Neural progenitor cell (in vitro differentiated cells): Measurements from ENCODE around the gene LIPC. TPM values are rescaled to one million over a fixed set of nuclear protein-coding genes. Genes with fewer than 3 reads are reported as not detected.

ENCODE experiments used
- DNase-seq: peaks from one replicate; pipeline ENCODE4 v3.0.0-alpha.2; 2016; ENCODE audit warnings: low spot score
- H2AFZ ChIP-seq: fragments of 200-600 bp; sonication (generic); replicated peaks from 2 replicates; pipeline ENCODE4 v1.6.1; 2016; ENCODE audit warnings: antibody characterized with exemption
- H3F3A ChIP-seq: fragments of 200-600 bp; sonication (generic); 2 replicates; pipeline ENCODE4 v1.6.1; 2016; ENCODE audit warnings: antibody characterized with exemption, low read depth
- H3K27ac ChIP-seq: fragments of 200-600 bp; sonication (generic); 2 replicates; pipeline ENCODE4 v1.5.1; 2016; ENCODE audit warnings: mild to moderate bottlenecking
- H3K27me3 ChIP-seq: fragments of 200-600 bp; sonication (generic); 2 replicates; pipeline ENCODE4 v1.6.1; 2016; ENCODE audit warnings: mild to moderate bottlenecking, moderate library complexity
- H3K36me3 ChIP-seq: fragments of 200-600 bp; sonication (generic); 2 replicates; pipeline ENCODE4 v1.5.1; 2016
- H3K4me1 ChIP-seq: fragments of 200-600 bp; sonication (generic); 2 replicates; pipeline ENCODE4 v1.6.1; 2016; ENCODE audit warnings: mixed run types
- H3K4me2 ChIP-seq: fragments of 200-600 bp; sonication (generic); 2 replicates; pipeline ENCODE4 v1.6.1; 2016
- H3K4me3 ChIP-seq: fragments of 200-600 bp; sonication (generic); 2 replicates; pipeline ENCODE4 v1.5.1; 2016
- H3K79me2 ChIP-seq: fragments of 200-600 bp; sonication (generic); 2 replicates; pipeline ENCODE4 v1.6.1; 2016; ENCODE audit warnings: low read depth
- H3K9ac ChIP-seq: fragments of 200-600 bp; sonication (generic); 2 replicates; pipeline ENCODE4 v1.6.1; 2016
- H3K9me3 ChIP-seq: fragments of 200-600 bp; sonication (generic); 2 replicates; pipeline ENCODE4 v1.5.1; 2016; ENCODE audit warnings: low read depth
- H4K20me1 ChIP-seq: fragments of 200-600 bp; sonication (generic); 2 replicates; pipeline ENCODE4 v1.6.1; 2016; ENCODE audit warnings: low read depth
- H3K27ac Mint-ChIP-seq: 3 replicates; pipeline ENCODE4 v1.8.0; 2021; ENCODE audit warnings: mixed read lengths
- H3K27me3 Mint-ChIP-seq: 2 replicates; pipeline ENCODE4 v1.8.0; 2022; ENCODE audit warnings: low read depth, mild to moderate bottlenecking, inconsistent platforms, moderate library complexity, mixed read lengths; ENCODE audit not compliant: insufficient read depth
- H3K36me3 Mint-ChIP-seq: 3 replicates; pipeline ENCODE4 v1.8.0; 2021; ENCODE audit warnings: mixed read lengths
- H3K4me1 Mint-ChIP-seq: 3 replicates; pipeline ENCODE4 v1.8.0; 2021; ENCODE audit warnings: mixed read lengths
- H3K4me3 Mint-ChIP-seq: 3 replicates; pipeline ENCODE4 v1.8.0; 2021; ENCODE audit warnings: mild to moderate bottlenecking, moderate library complexity, mixed read lengths
- H3K9me3 Mint-ChIP-seq: 3 replicates; pipeline ENCODE4 v1.8.0; 2020; ENCODE audit warnings: mixed read lengths
- EZH2 ChIP-seq: fragments of 200-600 bp; sonication (generic); IDR thresholded peaks from 2 replicates; pipeline ENCODE4 v1.6.1; 2017; ENCODE audit warnings: antibody characterized with exemption, mild to moderate bottlenecking, moderate library complexity
- EZH2phosphoT487 ChIP-seq: fragments of 200-600 bp; sonication (generic); IDR thresholded peaks from 2 replicates; pipeline ENCODE4 v1.6.1; 2017; ENCODE audit warnings: antibody characterized with exemption
- total RNA-seq: library from RNA; depleted of rRNA; stranded (reverse); fragments of >200 nt; gene quantifications from 2 replicates; pipeline ENCODE4 v1.2.3, GENCODE V29; 2015; ENCODE audit warnings: low replicate concordance
- TF ChIP-seq, protein P1 (sequence below): fragments of 200-600 bp; sonication (generic); IDR thresholded peaks from 2 replicates; pipeline ENCODE4 v1.5.1; 2017; ENCODE audit warnings: antibody characterized with exemption, mild to moderate bottlenecking

LIPC gene
- total RNA-seq, 1 donor from 2014 or later, result not detected

- Mint-ChIP-seq H3K27me3 (peaks cover 7% of the 10 kb centered on the region), H3K27ac (no peak overlapping the region), H3K4me1 (peaks cover 41% of the 10 kb centered on the region), H3K9me3 (peaks cover 5% of the 10 kb centered on the region), H3K4me3 (no peak overlapping the region), H3K36me3 (no peaks in the 10 kb centered on the region)
- no peak overlapping the region for H3K4me2 ChIP-seq
- TF ChIP-seq EZH2phosphoT487 (no peak), EZH2 (no peak)
- TF ChIP-seq, protein P1, sequence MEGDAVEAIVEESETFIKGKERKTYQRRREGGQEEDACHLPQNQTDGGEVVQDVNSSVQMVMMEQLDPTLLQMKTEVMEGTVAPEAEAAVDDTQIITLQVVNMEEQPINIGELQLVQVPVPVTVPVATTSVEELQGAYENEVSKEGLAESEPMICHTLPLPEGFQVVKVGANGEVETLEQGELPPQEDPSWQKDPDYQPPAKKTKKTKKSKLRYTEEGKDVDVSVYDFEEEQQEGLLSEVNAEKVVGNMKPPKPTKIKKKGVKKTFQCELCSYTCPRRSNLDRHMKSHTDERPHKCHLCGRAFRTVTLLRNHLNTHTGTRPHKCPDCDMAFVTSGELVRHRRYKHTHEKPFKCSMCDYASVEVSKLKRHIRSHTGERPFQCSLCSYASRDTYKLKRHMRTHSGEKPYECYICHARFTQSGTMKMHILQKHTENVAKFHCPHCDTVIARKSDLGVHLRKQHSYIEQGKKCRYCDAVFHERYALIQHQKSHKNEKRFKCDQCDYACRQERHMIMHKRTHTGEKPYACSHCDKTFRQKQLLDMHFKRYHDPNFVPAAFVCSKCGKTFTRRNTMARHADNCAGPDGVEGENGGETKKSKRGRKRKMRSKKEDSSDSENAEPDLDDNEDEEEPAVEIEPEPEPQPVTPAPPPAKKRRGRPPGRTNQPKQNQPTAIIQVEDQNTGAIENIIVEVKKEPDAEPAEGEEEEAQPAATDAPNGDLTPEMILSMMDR, result no peak
- H3K9me3 ChIP-seq, result no peaks in the 10 kb centered on the region
- no peaks in the 10 kb centered on the region for H3K27me3 ChIP-seq
- H2AFZ ChIP-seq, result no peak overlapping the region
- no peak overlapping the region for H3K27ac ChIP-seq
- no peaks in the 10 kb centered on the region for H3K79me2 ChIP-seq
- no peak overlapping the region for H3K4me3 ChIP-seq
- no peaks in the 10 kb centered on the region for H3K36me3 ChIP-seq
- no peaks in the 10 kb centered on the region for H4K20me1 ChIP-seq
- DNase-seq, result no peak
- H3K9ac ChIP-seq, result no peak overlapping the region
- H3K4me1 ChIP-seq, result peaks cover 7% of the 10 kb centered on the region
- no peaks in the 10 kb centered on the region for H3F3A ChIP-seq
Observed at GRCh38 chr15:58515807-58516206, 84.0 kb downstream of the LIPC start.

DNA sequence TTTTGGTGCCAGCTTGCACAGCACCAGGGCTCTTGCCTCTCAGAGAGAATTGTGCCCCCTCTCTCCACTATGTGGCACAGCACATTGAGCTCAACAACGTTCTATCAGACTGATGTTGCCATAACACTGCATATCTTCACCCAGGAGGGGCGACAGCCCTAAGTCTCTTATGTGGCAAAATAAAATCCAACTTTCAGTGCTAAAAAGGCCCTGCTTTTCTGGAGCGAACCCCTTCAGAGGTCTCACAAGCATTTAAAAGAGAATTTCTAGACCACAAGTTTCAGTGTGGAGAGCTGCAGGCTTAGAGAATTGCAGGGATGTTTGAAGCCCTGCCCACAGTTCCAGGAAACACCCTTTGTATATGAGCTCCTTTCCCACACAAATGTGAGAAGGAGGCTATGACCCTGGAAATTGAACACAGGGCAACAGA lies 85.5 kb downstream of the LIPC start:
- Mint-ChIP-seq H3K27ac (peak overlapping the region; percentile 62), H3K9me3 (peaks cover 5% of the 10 kb centered on the region), H3K36me3 (no peaks in the 10 kb centered on the region), H3K4me1 (peaks cover 55% of the 10 kb centered on the region), H3K27me3 (peaks cover 7% of the 10 kb centered on the region), H3K4me3 (no peak overlapping the region)
- H3K9ac ChIP-seq, result no peak overlapping the region
- TF ChIP-seq, protein P1, result peak; percentile 8
- TF ChIP-seq EZH2 (no peak), EZH2phosphoT487 (no peak)
- no peaks in the 10 kb centered on the region for H3K79me2 ChIP-seq
- H3K4me1 ChIP-seq, result peaks cover 14% of the 10 kb centered on the region
- H3K4me3 ChIP-seq, result no peak overlapping the region
- H3K36me3 ChIP-seq, result no peaks in the 10 kb centered on the region
- no peaks in the 10 kb centered on the region for H3K27me3 ChIP-seq
- no peak for DNase-seq
- H3K4me2 ChIP-seq, result no peak overlapping the region
- H3K9me3 ChIP-seq, result no peaks in the 10 kb centered on the region
- H3K27ac ChIP-seq, result no peak overlapping the region
- H4K20me1 ChIP-seq, result no peaks in the 10 kb centered on the region
- H2AFZ ChIP-seq, result no peak overlapping the region
- H3F3A ChIP-seq, result no peaks in the 10 kb centered on the region

- no peak for DNase-seq
- Histone ChIP-seq H3K4me2 (no peak overlapping the region), H3K27me3 (no peaks in the 10 kb centered on the region), H3K4me1 (peaks cover 14% of the 10 kb centered on the region), H3K79me2 (no peaks in the 10 kb centered on the region), H3K27ac (no peak overlapping the region), H3K36me3 (no peaks in the 10 kb centered on the region), H4K20me1 (no peaks in the 10 kb centered on the region), H3K9me3 (no peaks in the 10 kb centered on the region), H2AFZ (no peak overlapping the region), H3K9ac (no peak overlapping the region), H3K4me3 (no peak overlapping the region), H3F3A (no peaks in the 10 kb centered on the region)
- Mint-ChIP-seq H3K27ac (peak overlapping the region; percentile 62), H3K36me3 (no peaks in the 10 kb centered on the region), H3K4me1 (peaks cover 56% of the 10 kb centered on the region), H3K27me3 (peaks cover 7% of the 10 kb centered on the region), H3K4me3 (no peak overlapping the region), H3K9me3 (peaks cover 5% of the 10 kb centered on the region)
- TF ChIP-seq EZH2phosphoT487 (no peak), EZH2 (no peak)
- TF ChIP-seq, protein P1, result no peak
Observed at GRCh38 chr15:58517682-58518525, 86.1 kb downstream of the LIPC start.
